Activated CD8-positive, alpha-beta memory T cell treated with anti-CD3 and anti-CD28 coated beads, Interleukin-2, amount 50 U/mL, for 24 hours (primary cell): Measurements from ENCODE around the gene QSER1.
"Not testable (repeated sequence)": the region's sequence is repeated elsewhere in the genome, so short reads cannot be mapped to it uniquely, and the experiment has no call there.

Experiments used
- DNase-seq: peaks from one replicate; pipeline ENCODE4 v3.0.0-alpha.2; 2020; ENCODE audit errors: extremely low read depth

QSER1 gene

GRCh38 chr11:33001281-33001680 is 108.7 kb downstream of the QSER1 start:
- no peak for DNase-seq

- DNase-seq: no peak
These were observed 109.3 kb downstream of the QSER1 start for GRCh38 chr11:33001751-33002542.

DNA sequence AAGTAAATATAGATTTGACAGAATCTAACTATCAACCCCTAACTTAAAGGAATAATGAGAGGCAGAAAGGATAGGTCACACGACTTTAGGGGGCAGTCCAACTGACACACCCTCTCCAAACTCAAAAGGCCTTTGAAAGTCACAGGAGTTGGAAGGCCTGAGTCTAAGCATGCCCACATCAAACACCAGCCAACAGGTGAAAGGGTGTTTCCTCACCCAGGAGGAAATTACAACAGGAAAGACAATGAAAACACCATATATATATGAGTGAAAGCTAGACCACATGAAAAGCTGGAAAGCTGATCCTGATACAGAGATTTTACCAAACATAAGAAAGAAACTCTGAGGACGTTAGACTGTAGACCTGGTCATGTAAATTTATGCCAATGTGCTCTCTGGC is 112.6 kb downstream of the QSER1 start:
- no peak for DNase-seq

- no peak for DNase-seq
These were observed 113.4 kb downstream of the QSER1 start for GRCh38 chr11:33006010-33006409.

GRCh38 chr11:33013755-33014154 is 121.1 kb downstream of the QSER1 start:
- no peak for DNase-seq

DNA sequence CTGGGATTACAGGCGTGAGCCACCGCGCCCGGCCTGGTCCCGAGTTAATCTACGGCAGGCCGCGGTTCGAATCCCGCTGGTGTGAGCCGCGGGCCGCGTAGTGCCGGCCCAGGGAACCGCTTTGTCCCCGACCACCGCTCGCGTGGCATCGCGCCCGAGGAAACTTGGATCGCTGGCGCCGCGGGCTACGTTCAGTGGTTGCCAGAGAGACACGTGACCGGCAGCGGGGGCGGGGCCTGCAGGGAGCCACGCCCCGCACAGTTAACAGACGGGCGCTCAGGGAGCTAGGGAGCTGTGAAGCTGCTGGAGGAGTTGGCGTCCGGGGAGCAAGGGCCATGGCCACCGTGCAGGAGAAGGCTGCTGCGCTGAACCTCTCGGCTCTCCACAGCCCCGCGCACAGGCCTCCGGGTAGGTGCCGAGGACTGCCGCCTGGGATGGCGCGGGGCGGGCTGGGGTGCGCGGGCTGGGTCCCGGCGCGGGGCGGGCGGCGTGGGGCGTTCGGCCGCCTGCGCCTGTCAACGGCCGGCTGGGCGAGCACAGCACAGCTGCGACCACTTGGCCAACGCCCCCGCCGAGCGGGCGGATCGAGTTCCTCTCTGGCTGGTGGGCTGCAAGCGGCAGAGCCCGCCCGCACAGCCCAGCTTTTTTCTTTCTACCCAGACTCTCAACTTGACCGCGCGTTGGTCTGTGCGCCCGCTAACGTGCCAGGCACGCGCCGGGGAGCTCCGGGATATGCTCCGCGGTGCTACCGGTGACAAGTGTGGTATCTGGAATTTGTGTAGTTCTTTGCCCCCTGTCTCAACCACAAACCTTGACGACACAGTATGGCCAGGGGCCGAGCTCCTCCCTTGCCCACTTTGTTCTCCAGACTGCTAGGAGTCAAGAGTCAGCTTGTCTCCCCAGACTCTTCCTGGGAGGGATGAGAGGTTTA is 123.3 kb downstream of the QSER1 start, which contains the start of gene DEPDC7:
Gene DEPDC7, plus strand, starts transcription at position 258 of the 931 bp plus-strand sequence. Its CDS starts 78 bp downstream, at position 336.
- no peak for DNase-seq

GRCh38 chr11:33016654-33017053 is 124.0 kb downstream of the QSER1 start:
- DNase-seq: no peak

GRCh38 chr11:33017478-33017877 is 124.9 kb downstream of the QSER1 start:
- no peak for DNase-seq

DNA sequence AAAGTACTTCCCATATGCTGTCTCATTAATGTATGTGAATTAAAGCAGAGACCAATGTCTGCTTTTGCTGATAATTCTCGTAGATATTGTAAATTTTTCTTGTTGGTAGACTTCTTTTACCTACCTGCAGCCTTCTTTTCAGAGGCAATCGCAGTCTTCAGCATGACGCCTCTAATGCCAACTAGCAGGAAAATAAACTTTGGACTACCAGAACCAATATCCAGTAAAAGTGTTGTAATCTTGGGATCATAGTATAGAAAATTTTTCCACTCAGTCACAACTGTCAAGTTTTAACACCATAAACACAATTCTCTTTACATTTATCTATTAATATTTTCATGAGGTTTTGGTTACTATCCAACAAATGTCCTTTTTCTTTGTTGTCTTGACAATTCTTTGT is 125.4 kb downstream of the QSER1 start:
- DNase-seq: no peak

- DNase-seq: no peak
These were observed 126.2 kb downstream of the QSER1 start for GRCh38 chr11:33018840-33019239.

DNA sequence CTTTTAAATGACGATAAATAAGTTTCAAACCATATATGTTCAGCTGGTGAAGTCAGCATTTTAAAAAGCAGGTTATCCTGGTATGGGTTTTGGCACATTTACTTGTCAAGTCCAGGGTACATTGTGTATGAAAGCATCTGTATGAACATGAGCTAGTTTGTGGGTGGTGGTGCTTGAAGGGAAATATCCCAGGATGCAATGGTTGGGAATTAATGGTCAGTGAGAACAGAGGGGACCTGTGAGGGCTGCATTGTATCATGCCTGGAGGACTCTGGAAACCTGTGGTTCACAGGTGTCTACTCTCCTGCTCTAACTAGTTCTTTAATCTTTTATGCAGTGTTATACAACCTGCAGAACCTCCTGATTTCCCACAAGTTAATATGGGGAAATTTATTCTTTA is 128.9 kb downstream of the QSER1 start:
- no peak for DNase-seq

- no peak for DNase-seq
These were observed 129.3 kb downstream of the QSER1 start for GRCh38 chr11:33021937-33022336.

GRCh38 chr11:33025339-33025722 is 132.7 kb downstream of the QSER1 start:
- DNase-seq: no peak

- no peak for DNase-seq
These were observed 134.6 kb downstream of the QSER1 start for GRCh38 chr11:33027233-33027632.

- DNase-seq: no peak
These were observed 135.4 kb downstream of the QSER1 start for GRCh38 chr11:33027846-33028536.

GRCh38 chr11:33028537-33028914 is 135.9 kb downstream of the QSER1 start:
- no peak for DNase-seq

DNA sequence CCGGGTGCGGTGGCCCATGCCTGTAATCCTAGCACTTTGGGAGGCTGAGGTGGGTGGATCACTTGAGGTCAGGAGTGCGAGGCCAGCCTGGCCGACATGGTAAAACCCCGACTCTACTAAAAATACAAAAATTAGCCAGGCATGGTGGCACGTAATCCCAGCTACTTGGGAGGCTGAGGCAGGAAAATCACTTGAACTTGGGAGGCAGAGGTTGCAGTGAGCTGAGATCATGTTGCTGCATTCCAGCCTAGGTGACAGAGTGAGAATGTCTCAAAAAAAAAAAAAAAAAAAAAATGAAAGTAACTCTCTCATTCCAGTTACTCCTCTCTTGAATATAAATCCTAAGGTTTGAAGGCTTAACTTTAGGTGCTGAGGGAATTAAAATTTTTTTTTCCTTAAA is 136.6 kb downstream of the QSER1 start:
- DNase-seq: not testable (repeated sequence)
